GM12892 (cell line): Measurements from ENCODE around the gene CREBL2.

ENCODE experiments used
- POLR2AphosphoS5 ChIP-seq: IDR thresholded peaks from 2 replicates; pipeline ENCODE4 v1.6.1; 2011; ENCODE audit warnings: low read depth, low read length, control low read depth
- TAF1 ChIP-seq: IDR thresholded peaks from 2 replicates; pipeline ENCODE4 v1.6.1; 2011; ENCODE audit warnings: low read depth, mild to moderate bottlenecking, control low read depth, low read length, borderline replicate concordance

GRCh38 chr12:12635651-12636050 lies 24.0 kb downstream of the CREBL2 start:
- TF ChIP-seq POLR2AphosphoS5 (no peak), TAF1 (no peak)
